Activated T-helper 1 cell treated with anti-CD3 and anti-CD28 coated beads, Interleukin-12 subunit alpha, Interleukin-12 subunit beta, Interleukin-2, Interleukin-4 antibody, amounts not matched to agents 30 ng/mL and 10 ng/mL and 1 ng/mL, durations not matched to agents 14 hours and 24 hours and 36 hours (primary cell): ENCODE results near the gene LELP1. TPM values are rescaled to one million over a fixed set of nuclear protein-coding genes. Genes with fewer than 3 reads are reported as not detected.

Source experiments
- total RNA-seq: library from RNA; stranded (reverse); gene quantifications from 2 replicates; pipeline ENCODE4 v1.2.3, GENCODE V29; 2022

Gene LELP1
- total RNA-seq, 1 donor from 2014 or later = not detected

Other genes with a start within 250 kb of the LELP1 start
- gene SPRR4, start 232.8 kb upstream of the LELP1 start, total RNA-seq = not detected in 2 replicates
- not detected in 2 replicates for gene SPRR1A, start 219.3 kb upstream of the LELP1 start, total RNA-seq
- not detected in 2 replicates for gene SPRR3, start 201.7 kb upstream of the LELP1 start, total RNA-seq
- not detected in 2 replicates for gene SPRR1B, start 172.2 kb upstream of the LELP1 start, total RNA-seq
- gene SPRR2D, start 162.3 kb upstream of the LELP1 start, total RNA-seq = not detected in 2 replicates
- not detected in 2 replicates for gene SPRR2A, start 145.9 kb upstream of the LELP1 start, total RNA-seq
- not detected in 2 replicates for gene SPRR2B, start 131.8 kb upstream of the LELP1 start, total RNA-seq
- not detected in 2 replicates for gene SPRR2E, start 108.9 kb upstream of the LELP1 start, total RNA-seq
- gene SPRR2F, start 89.9 kb upstream of the LELP1 start, total RNA-seq = not detected in 2 replicates
- not detected in 2 replicates for gene SPRR2G, start 52.5 kb upstream of the LELP1 start, total RNA-seq
- not detected in 2 replicates for gene PRR9, start 14.2 kb downstream of the LELP1 start, total RNA-seq
- not detected in 2 replicates for gene LORICRIN, start 56.3 kb downstream of the LELP1 start, total RNA-seq
- gene PGLYRP3, start 109.5 kb downstream of the LELP1 start, total RNA-seq = not detected in 2 replicates
- gene PGLYRP4, start 145.4 kb downstream of the LELP1 start, total RNA-seq = not detected in 2 replicates
- not detected in 2 replicates for gene S100A9, start 154.4 kb downstream of the LELP1 start, total RNA-seq
- gene S100A12, start 172.2 kb downstream of the LELP1 start, total RNA-seq = not detected in 2 replicates
- gene S100A8, start 187.6 kb downstream of the LELP1 start, total RNA-seq = not detected in 2 replicates
- gene S100A7A, start 213.1 kb downstream of the LELP1 start, total RNA-seq = not detected in 2 replicates